Measurements from ENCODE around the gene ZC3H12A. TPM values are rescaled to one million over a fixed set of nuclear protein-coding genes. Genes with fewer than 3 reads are reported as not detected.

The ZC3H12A gene
- total and polyA plus RNA-seq, 2 donors (not counting 1 experiment from before 2014, with no cell fraction given), result 73.0 to 170 TPM

DNA sequence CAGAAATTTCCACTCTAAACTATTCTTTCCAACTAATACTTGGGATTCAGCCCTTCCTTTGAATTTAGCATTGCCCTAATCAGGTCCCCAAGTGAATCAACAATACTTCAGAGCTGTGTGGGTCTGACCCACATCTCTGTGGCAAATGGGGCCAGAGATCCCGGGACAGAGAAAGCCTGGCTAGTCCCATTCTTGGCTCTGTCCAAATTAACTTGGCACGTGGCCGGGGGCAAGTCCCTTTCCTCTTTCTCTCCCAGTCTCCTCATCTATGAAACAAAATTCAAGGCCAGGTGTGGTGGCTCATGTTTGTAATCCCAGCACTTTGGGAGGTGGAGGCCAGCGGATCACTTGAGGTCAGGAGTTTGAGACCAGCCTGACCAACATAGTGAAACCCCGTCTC is 6.3 kb upstream of the ZC3H12A start:
- H2AFZ ChIP-seq (ENCODE audit: insufficient read depth, low read depth, low read length, poor library complexity, severe bottlenecking), result no peak overlapping the region
- no peak overlapping the region for H3K9ac ChIP-seq (ENCODE audit: low read length)
- no peaks in the 10 kb centered on the region for H3K9me3 ChIP-seq (ENCODE audit: control extremely low read depth in 1 of 3, control insufficient read depth in 2 of 3, insufficient read depth in 1 of 3, low read length in 2 of 3)
- DNase-seq, result no peak
- 86% methylated on average over 1 of the region's 5 CpGs for WGBS (ENCODE audit: insufficient coverage)
- H3K9me3 Mint-ChIP-seq (ENCODE audit: insufficient read depth), result no peaks in the 10 kb centered on the region
- POLR2A ChIA-PET, result interaction anchor here (0.8 kb wide), 1 partner anchor 11 kb away, joined by 3 read pairs; no protein-coding TSS in a partner anchor
- H3K4me3 ChIP-seq (ENCODE audit: control extremely low read depth in 1 of 5, extremely low read depth in 1 of 5, insufficient read depth in 1 of 5, low read depth in 2 of 5, low read length in 4 of 5), result no peak overlapping the region
- peaks cover 12% of the 10 kb centered on the region for H3K4me1 Mint-ChIP-seq
- no peak overlapping the region for H3K4me3 Mint-ChIP-seq
- no peaks in the 10 kb centered on the region for H3K79me2 ChIP-seq (ENCODE audit: control insufficient read depth, insufficient read depth, low read length)
- CTCF ChIA-PET, result interaction anchor here (1.5 to 12.0 kb wide), 3 partner anchors 14 to 20 kb away, joined by 6 to 201 read pairs (median 38); no protein-coding TSS in a partner anchor
- no peak overlapping the region for H3K27ac ChIP-seq (ENCODE audit: low read length in 2 of 2)
- H3K27me3 Mint-ChIP-seq, result peaks cover 7% of the 10 kb centered on the region
- H3K27me3 ChIP-seq (replicated peaks in 1 of 4; ENCODE audit: control extremely low read depth in 1 of 4, control insufficient read depth in 3 of 4, insufficient read depth in 4 of 4, low read length in 3 of 4), result peaks cover 0 to 6% (median 0%) of the 10 kb centered on the region in 4 experiments
- no peak for ATAC-seq (ENCODE audit: low read depth)
- no peaks in the 10 kb centered on the region for H4K20me1 ChIP-seq (ENCODE audit: control insufficient read depth, insufficient read depth, low read length, poor library complexity, severe bottlenecking)
- no peak overlapping the region for H3K27ac Mint-ChIP-seq
- no peak for TF ChIP-seq EZH2 (IDR thresholded peaks at IDR 0.05; ENCODE audit: borderline replicate concordance, insufficient read depth, low read depth, low read length, poor library complexity, severe bottlenecking)
- TF ChIP-seq, protein P1, sequence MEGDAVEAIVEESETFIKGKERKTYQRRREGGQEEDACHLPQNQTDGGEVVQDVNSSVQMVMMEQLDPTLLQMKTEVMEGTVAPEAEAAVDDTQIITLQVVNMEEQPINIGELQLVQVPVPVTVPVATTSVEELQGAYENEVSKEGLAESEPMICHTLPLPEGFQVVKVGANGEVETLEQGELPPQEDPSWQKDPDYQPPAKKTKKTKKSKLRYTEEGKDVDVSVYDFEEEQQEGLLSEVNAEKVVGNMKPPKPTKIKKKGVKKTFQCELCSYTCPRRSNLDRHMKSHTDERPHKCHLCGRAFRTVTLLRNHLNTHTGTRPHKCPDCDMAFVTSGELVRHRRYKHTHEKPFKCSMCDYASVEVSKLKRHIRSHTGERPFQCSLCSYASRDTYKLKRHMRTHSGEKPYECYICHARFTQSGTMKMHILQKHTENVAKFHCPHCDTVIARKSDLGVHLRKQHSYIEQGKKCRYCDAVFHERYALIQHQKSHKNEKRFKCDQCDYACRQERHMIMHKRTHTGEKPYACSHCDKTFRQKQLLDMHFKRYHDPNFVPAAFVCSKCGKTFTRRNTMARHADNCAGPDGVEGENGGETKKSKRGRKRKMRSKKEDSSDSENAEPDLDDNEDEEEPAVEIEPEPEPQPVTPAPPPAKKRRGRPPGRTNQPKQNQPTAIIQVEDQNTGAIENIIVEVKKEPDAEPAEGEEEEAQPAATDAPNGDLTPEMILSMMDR (IDR thresholded peaks at IDR 0.05), result no peak
- H3K4me1 ChIP-seq (ENCODE audit: control insufficient read depth in 2 of 2, insufficient read depth in 2 of 2, low read length in 2 of 2), result peaks cover 0 to under 1% of the 10 kb centered on the region in 2 donors
- no peak overlapping the region for H3K4me2 ChIP-seq (replicated peaks; ENCODE audit: low read depth, low read length, poor library complexity, severe bottlenecking)
- H3K36me3 ChIP-seq (replicated peaks in 1 of 2; ENCODE audit: control extremely low read depth in 1 of 2, control insufficient read depth in 1 of 2, extremely low read depth in 1 of 2, insufficient read depth in 2 of 2, low read length in 1 of 2), result no peaks in the 10 kb centered on the region
- intact Hi-C loops (cut with micrococcal nuclease), result no loop called here

DNA sequence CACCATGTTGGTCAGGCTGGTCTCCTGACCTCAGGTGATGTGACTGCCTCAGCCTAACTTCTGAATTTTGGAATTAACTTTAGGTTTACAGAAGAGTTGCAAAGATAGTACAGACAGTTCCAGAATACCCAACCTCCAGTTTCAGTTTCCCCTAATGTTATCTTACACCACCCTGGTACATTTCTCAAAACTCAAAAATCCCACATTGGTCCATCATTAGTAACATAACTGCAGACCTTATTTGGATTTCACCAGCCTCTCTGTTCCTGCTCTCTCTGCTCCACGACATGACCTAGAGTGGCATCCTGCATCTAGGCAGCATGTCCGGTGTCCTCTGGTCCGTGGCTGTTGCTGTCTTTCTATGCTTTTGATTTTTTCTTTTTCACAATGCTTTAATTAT is 5.0 kb upstream of the ZC3H12A start:
- no peaks in the 10 kb centered on the region for H3K79me2 ChIP-seq (ENCODE audit: control insufficient read depth, insufficient read depth, low read length)
- H3K27me3 ChIP-seq (replicated peaks in 1 of 4; ENCODE audit: control extremely low read depth in 1 of 4, control insufficient read depth in 3 of 4, insufficient read depth in 4 of 4, low read length in 3 of 4), result peaks cover 0 to 6% (median 0%) of the 10 kb centered on the region in 4 experiments
- no peak overlapping the region for H3K4me3 Mint-ChIP-seq
- H3K4me1 Mint-ChIP-seq, result peaks cover 22% of the 10 kb centered on the region
- intact Hi-C loops (cut with micrococcal nuclease), result no loop called here
- CTCF ChIA-PET, result interaction anchor here (1.2 to 22.3 kb wide), 3 partner anchors 15 to 35 kb away, joined by 3 to 690 read pairs (median 201); no protein-coding TSS in a partner anchor
- H4K20me1 ChIP-seq (ENCODE audit: control insufficient read depth, insufficient read depth, low read length, poor library complexity, severe bottlenecking), result no peaks in the 10 kb centered on the region
- H3K27ac Mint-ChIP-seq, result no peak overlapping the region
- no peak overlapping the region for H3K27ac ChIP-seq (ENCODE audit: low read length in 2 of 2)
- no peak overlapping the region for H3K4me3 ChIP-seq (ENCODE audit: control extremely low read depth in 1 of 5, extremely low read depth in 1 of 5, insufficient read depth in 1 of 5, low read depth in 2 of 5, low read length in 4 of 5)
- H3K9me3 Mint-ChIP-seq (ENCODE audit: insufficient read depth), result no peaks in the 10 kb centered on the region
- H3K27me3 Mint-ChIP-seq, result peaks cover 7% of the 10 kb centered on the region
- POLR2A ChIA-PET, result no interaction called here
- H3K4me2 ChIP-seq (replicated peaks; ENCODE audit: low read depth, low read length, poor library complexity, severe bottlenecking), result no peak overlapping the region
- WGBS (ENCODE audit: insufficient coverage), result 78% methylated on average over 2 of the region's 3 CpGs
- DNase-seq (no peak), ATAC-seq (ENCODE audit: low read depth) (no peak)
- no peaks in the 10 kb centered on the region for H3K9me3 ChIP-seq (ENCODE audit: control extremely low read depth in 1 of 3, control insufficient read depth in 2 of 3, insufficient read depth in 1 of 3, low read length in 2 of 3)
- H3K36me3 ChIP-seq (replicated peaks in 1 of 2; ENCODE audit: control extremely low read depth in 1 of 2, control insufficient read depth in 1 of 2, extremely low read depth in 1 of 2, insufficient read depth in 2 of 2, low read length in 1 of 2), result no peaks in the 10 kb centered on the region
- peaks cover 7 to 11% of the 10 kb centered on the region in 2 donors for H3K4me1 ChIP-seq (ENCODE audit: control insufficient read depth in 2 of 2, insufficient read depth in 2 of 2, low read length in 2 of 2)
- H3K9ac ChIP-seq (ENCODE audit: low read length), result no peak overlapping the region
- H2AFZ ChIP-seq (ENCODE audit: insufficient read depth, low read depth, low read length, poor library complexity, severe bottlenecking), result no peak overlapping the region
- TF ChIP-seq, protein P1 (IDR thresholded peaks at IDR 0.05), result no peak
- TF ChIP-seq EZH2 (IDR thresholded peaks at IDR 0.05; ENCODE audit: borderline replicate concordance, insufficient read depth, low read depth, low read length, poor library complexity, severe bottlenecking), result no peak
